Measurements from ENCODE around the gene USP5. TPM values are rescaled to one million over a fixed set of nuclear protein-coding genes. Genes with fewer than 3 reads are reported as not detected.

Gene USP5
- total RNA-seq, 1 donor from 2014 or later: 146 TPM

- H3K27me3 ChIP-seq (ENCODE audit: insufficient read depth, low read length): no peaks in the 10 kb centered on the region
- H4K20me1 ChIP-seq (ENCODE audit: insufficient read depth, low read length): peaks cover 33% of the 10 kb centered on the region
- peak; percentile 26 for FAIRE-seq
- H3K9me3 ChIP-seq (ENCODE audit: insufficient read depth, low read depth, low read length): no peaks in the 10 kb centered on the region
- H3K36me3 Mint-ChIP-seq (ENCODE audit: low read depth, unreplicated experiment): peaks cover 7% of the 10 kb centered on the region
- peak; percentile 75 for DNase-seq (ENCODE audit: low read depth)
- H3K4me1 ChIP-seq (ENCODE audit: insufficient read depth, low read length): peaks cover 19% of the 10 kb centered on the region
- H3K27ac ChIP-seq (ENCODE audit: low read depth, low read length): peak overlapping the region; percentile 89
- H3K27me3 Mint-ChIP-seq (ENCODE audit: low read depth, unreplicated experiment): no peaks in the 10 kb centered on the region
- peak overlapping the region; percentile 88 for H3K4me2 ChIP-seq (ENCODE audit: low read length)
- peak overlapping the region; percentile 54 for H2AFZ ChIP-seq (ENCODE audit: low read depth, low read length)
- peak overlapping the region; percentile 87 for H3K4me3 ChIP-seq (ENCODE audit: insufficient read depth, low read depth, low read length)
- H3K4me1 Mint-ChIP-seq (ENCODE audit: low read depth, unreplicated experiment): peaks cover 12% of the 10 kb centered on the region
- no peaks in the 10 kb centered on the region for H3K9me3 Mint-ChIP-seq (ENCODE audit: unreplicated experiment)
- peak overlapping the region; percentile 93 for H3K27ac Mint-ChIP-seq (ENCODE audit: unreplicated experiment)
- no peak for TF ChIP-seq CTCF (IDR thresholded peaks at IDR 0.05; ENCODE audit: insufficient read depth, low read depth, low read length)
- TF ChIP-seq EZH2 (IDR thresholded peaks at IDR 0.05; ENCODE audit: insufficient read depth, low read length): no peak
- H3K79me2 ChIP-seq (ENCODE audit: insufficient read depth, low read length): peaks cover 59% of the 10 kb centered on the region
- H3K4me3 Mint-ChIP-seq (ENCODE audit: unreplicated experiment): peak overlapping the region; percentile 96
- peak overlapping the region; percentile 88 for H3K9ac ChIP-seq (ENCODE audit: low read length)
- H3K36me3 ChIP-seq (ENCODE audit: insufficient read depth, low read length): peaks cover 16% of the 10 kb centered on the region
These were observed 853 bp downstream of the USP5 start for GRCh38 chr12:6852651-6853354.

- no peak for FAIRE-seq
- H3K79me2 ChIP-seq (ENCODE audit: insufficient read depth, low read length): peaks cover 55% of the 10 kb centered on the region
- peak overlapping the region; percentile 88 for H3K4me2 ChIP-seq (ENCODE audit: low read length)
- peak overlapping the region; percentile 88 for H3K9ac ChIP-seq (ENCODE audit: low read length)
- peaks cover 12% of the 10 kb centered on the region for H3K4me1 Mint-ChIP-seq (ENCODE audit: low read depth, unreplicated experiment)
- TF ChIP-seq CTCF (IDR thresholded peaks at IDR 0.05; ENCODE audit: insufficient read depth, low read depth, low read length) (no peak), EZH2 (IDR thresholded peaks at IDR 0.05; ENCODE audit: insufficient read depth, low read length) (no peak)
- peak overlapping the region; percentile 87 for H3K4me3 ChIP-seq (ENCODE audit: insufficient read depth, low read depth, low read length)
- no peak for DNase-seq (ENCODE audit: low read depth)
- peaks cover 12% of the 10 kb centered on the region for H3K36me3 Mint-ChIP-seq (ENCODE audit: low read depth, unreplicated experiment)
- no peaks in the 10 kb centered on the region for H3K9me3 Mint-ChIP-seq (ENCODE audit: unreplicated experiment)
- peak overlapping the region; percentile 89 for H3K27ac ChIP-seq (ENCODE audit: low read depth, low read length)
- H3K27me3 ChIP-seq (ENCODE audit: insufficient read depth, low read length): no peaks in the 10 kb centered on the region
- peaks cover 33% of the 10 kb centered on the region for H4K20me1 ChIP-seq (ENCODE audit: insufficient read depth, low read length)
- H3K4me1 ChIP-seq (ENCODE audit: insufficient read depth, low read length): peaks cover 19% of the 10 kb centered on the region
- no peaks in the 10 kb centered on the region for H3K27me3 Mint-ChIP-seq (ENCODE audit: low read depth, unreplicated experiment)
- peaks cover 20% of the 10 kb centered on the region for H3K36me3 ChIP-seq (ENCODE audit: insufficient read depth, low read length)
- peak overlapping the region; percentile 73 for H3K27ac Mint-ChIP-seq (ENCODE audit: unreplicated experiment)
- H3K4me3 Mint-ChIP-seq (ENCODE audit: unreplicated experiment): peak overlapping the region; percentile 96
- H3K9me3 ChIP-seq (ENCODE audit: insufficient read depth, low read depth, low read length): no peaks in the 10 kb centered on the region
- no peak overlapping the region for H2AFZ ChIP-seq (ENCODE audit: low read depth, low read length)
These were observed 1.7 kb downstream of the USP5 start for GRCh38 chr12:6853626-6854025.

GRCh38 chr12:6854036-6854435, 2.1 kb downstream of the USP5 start:
- DNase-seq (ENCODE audit: low read depth) (no peak), FAIRE-seq (no peak)
- no peaks in the 10 kb centered on the region for H3K27me3 Mint-ChIP-seq (ENCODE audit: low read depth, unreplicated experiment)
- H3K79me2 ChIP-seq (ENCODE audit: insufficient read depth, low read length): peaks cover 51% of the 10 kb centered on the region
- peaks cover 12% of the 10 kb centered on the region for H3K4me1 Mint-ChIP-seq (ENCODE audit: low read depth, unreplicated experiment)
- H3K9ac ChIP-seq (ENCODE audit: low read length): peak overlapping the region; percentile 88
- H3K4me1 ChIP-seq (ENCODE audit: insufficient read depth, low read length): peaks cover 19% of the 10 kb centered on the region
- no peaks in the 10 kb centered on the region for H3K9me3 Mint-ChIP-seq (ENCODE audit: unreplicated experiment)
- H2AFZ ChIP-seq (ENCODE audit: low read depth, low read length): no peak overlapping the region
- H3K4me3 Mint-ChIP-seq (ENCODE audit: unreplicated experiment): peak overlapping the region; percentile 96
- H4K20me1 ChIP-seq (ENCODE audit: insufficient read depth, low read length): peaks cover 33% of the 10 kb centered on the region
- peak overlapping the region; percentile 73 for H3K27ac Mint-ChIP-seq (ENCODE audit: unreplicated experiment)
- H3K27me3 ChIP-seq (ENCODE audit: insufficient read depth, low read length): no peaks in the 10 kb centered on the region
- peaks cover 24% of the 10 kb centered on the region for H3K36me3 ChIP-seq (ENCODE audit: insufficient read depth, low read length)
- no peak overlapping the region for H3K4me3 ChIP-seq (ENCODE audit: insufficient read depth, low read depth, low read length)
- H3K36me3 Mint-ChIP-seq (ENCODE audit: low read depth, unreplicated experiment): peaks cover 12% of the 10 kb centered on the region
- peak overlapping the region; percentile 88 for H3K4me2 ChIP-seq (ENCODE audit: low read length)
- peak overlapping the region; percentile 9 for H3K27ac ChIP-seq (ENCODE audit: low read depth, low read length)
- TF ChIP-seq CTCF (IDR thresholded peaks at IDR 0.05; ENCODE audit: insufficient read depth, low read depth, low read length): no peak
- TF ChIP-seq EZH2 (IDR thresholded peaks at IDR 0.05; ENCODE audit: insufficient read depth, low read length): no peak
- H3K9me3 ChIP-seq (ENCODE audit: insufficient read depth, low read depth, low read length): no peaks in the 10 kb centered on the region

Measured in astrocyte (in vitro differentiated cells and primary cell).